ENCODE results near the gene TCEAL3. TPM values are rescaled to one million over a fixed set of nuclear protein-coding genes. Genes with fewer than 3 reads are reported as not detected.
"Not testable (repeated sequence)": the region's sequence is repeated elsewhere in the genome, so short reads cannot be mapped to it uniquely, and the experiment has no call there.

The TCEAL3 gene
- total RNA-seq, 2 donors from 2014 or later, result 21.4 to 21.8 TPM

DNA sequence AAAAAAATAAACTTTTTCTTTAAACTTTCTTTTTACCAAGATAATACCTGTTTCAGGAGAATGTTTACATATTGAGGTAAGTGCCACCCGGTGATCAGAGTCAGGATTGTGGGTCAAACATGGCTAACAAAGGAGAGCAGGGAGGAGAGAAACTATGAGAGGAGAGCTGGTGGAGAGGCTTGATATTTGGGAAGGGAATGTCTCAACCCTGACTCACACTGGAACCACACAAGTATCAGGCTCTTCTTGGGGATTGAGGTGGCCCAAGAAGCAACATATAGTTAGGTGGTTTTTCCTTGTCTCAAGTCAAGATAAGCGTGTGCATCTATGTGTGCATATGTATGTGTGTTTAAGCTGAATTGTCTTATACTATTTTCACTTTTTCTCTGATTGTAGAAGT is 27.7 kb downstream of the TCEAL3 start:
- H3K9me3 ChIP-seq, result no peaks in the 10 kb centered on the region
- 62 to 66% methylated on average over 2 of the region's 2 CpGs for WGBS, 2 donors

DNA sequence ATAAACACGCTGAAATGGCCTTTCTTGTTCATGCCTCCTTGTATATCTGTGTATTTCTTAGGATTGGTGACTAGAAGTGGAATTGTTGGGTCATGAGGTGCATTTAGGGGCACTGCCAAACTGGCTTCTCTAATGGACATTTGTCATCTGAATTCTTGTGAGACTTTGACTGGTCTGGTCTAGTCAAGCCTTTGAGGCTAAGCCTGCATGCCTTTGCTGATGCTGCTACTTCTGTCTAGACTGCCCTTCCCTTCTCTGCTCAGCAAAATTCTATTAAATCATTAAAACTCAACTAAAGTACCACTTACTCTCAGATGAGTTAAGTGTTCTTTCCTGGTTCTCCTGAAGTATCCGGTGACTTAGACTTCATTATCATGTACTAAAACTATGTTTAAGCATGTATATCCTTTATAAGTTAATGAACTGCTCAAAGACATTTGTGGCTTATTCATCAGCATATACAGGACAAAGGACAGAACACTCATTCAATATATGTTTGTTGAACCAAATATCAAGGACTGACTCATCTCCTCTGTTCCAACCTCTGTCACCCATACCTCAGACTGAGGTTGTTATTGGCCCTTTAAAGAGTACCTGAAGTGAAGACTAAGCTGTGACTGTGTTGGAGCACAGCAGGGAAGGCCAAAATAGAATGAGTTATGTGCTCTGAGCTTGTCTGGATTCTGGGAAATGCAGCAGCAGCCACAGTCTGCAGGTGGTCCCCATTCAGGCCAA is 30.0 kb downstream of the TCEAL3 start:
- intact Hi-C loops (cut with DNase I), result no loop called here
- H3K27ac ChIP-seq, result no peak overlapping the region
- H3K36me3 ChIP-seq (replicated peaks in 1 of 2; ENCODE audit: insufficient read depth in 1 of 2, low read depth in 2 of 2), result no peaks in the 10 kb centered on the region
- no peak for TF ChIP-seq POLR2A (IDR thresholded peaks at IDR 0.05)
- TF ChIP-seq, protein P1, sequence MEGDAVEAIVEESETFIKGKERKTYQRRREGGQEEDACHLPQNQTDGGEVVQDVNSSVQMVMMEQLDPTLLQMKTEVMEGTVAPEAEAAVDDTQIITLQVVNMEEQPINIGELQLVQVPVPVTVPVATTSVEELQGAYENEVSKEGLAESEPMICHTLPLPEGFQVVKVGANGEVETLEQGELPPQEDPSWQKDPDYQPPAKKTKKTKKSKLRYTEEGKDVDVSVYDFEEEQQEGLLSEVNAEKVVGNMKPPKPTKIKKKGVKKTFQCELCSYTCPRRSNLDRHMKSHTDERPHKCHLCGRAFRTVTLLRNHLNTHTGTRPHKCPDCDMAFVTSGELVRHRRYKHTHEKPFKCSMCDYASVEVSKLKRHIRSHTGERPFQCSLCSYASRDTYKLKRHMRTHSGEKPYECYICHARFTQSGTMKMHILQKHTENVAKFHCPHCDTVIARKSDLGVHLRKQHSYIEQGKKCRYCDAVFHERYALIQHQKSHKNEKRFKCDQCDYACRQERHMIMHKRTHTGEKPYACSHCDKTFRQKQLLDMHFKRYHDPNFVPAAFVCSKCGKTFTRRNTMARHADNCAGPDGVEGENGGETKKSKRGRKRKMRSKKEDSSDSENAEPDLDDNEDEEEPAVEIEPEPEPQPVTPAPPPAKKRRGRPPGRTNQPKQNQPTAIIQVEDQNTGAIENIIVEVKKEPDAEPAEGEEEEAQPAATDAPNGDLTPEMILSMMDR (IDR thresholded peaks at IDR 0.05), result no peak
- no peaks in the 10 kb centered on the region for H3K9me3 ChIP-seq
- H3K4me1 ChIP-seq, result no peaks in the 10 kb centered on the region
- WGBS, 2 donors, result 80 to 86% methylated on average over 2 of the region's 2 CpGs
- H3K4me3 ChIP-seq, result no peak overlapping the region
- DNase-seq (no peak), ATAC-seq (no peak)
- no peaks in the 10 kb centered on the region for H3K27me3 ChIP-seq

More for the DNA sequence above, 27.7 kb downstream of the TCEAL3 start:
- Histone ChIP-seq H3K4me1 (no peaks in the 10 kb centered on the region), H3K27ac (no peak overlapping the region), H3K27me3 (no peaks in the 10 kb centered on the region), H3K4me3 (no peak overlapping the region), H3K36me3 (replicated peaks in 1 of 2; ENCODE audit: insufficient read depth in 1 of 2, low read depth in 2 of 2) (no peaks in the 10 kb centered on the region)
- intact Hi-C loops (cut with DNase I), result no loop called here
- ATAC-seq, result no peak
- no peak for DNase-seq
- TF ChIP-seq, protein P1 (IDR thresholded peaks at IDR 0.05), result no peak
- no peak for TF ChIP-seq POLR2A (IDR thresholded peaks at IDR 0.05)

DNA sequence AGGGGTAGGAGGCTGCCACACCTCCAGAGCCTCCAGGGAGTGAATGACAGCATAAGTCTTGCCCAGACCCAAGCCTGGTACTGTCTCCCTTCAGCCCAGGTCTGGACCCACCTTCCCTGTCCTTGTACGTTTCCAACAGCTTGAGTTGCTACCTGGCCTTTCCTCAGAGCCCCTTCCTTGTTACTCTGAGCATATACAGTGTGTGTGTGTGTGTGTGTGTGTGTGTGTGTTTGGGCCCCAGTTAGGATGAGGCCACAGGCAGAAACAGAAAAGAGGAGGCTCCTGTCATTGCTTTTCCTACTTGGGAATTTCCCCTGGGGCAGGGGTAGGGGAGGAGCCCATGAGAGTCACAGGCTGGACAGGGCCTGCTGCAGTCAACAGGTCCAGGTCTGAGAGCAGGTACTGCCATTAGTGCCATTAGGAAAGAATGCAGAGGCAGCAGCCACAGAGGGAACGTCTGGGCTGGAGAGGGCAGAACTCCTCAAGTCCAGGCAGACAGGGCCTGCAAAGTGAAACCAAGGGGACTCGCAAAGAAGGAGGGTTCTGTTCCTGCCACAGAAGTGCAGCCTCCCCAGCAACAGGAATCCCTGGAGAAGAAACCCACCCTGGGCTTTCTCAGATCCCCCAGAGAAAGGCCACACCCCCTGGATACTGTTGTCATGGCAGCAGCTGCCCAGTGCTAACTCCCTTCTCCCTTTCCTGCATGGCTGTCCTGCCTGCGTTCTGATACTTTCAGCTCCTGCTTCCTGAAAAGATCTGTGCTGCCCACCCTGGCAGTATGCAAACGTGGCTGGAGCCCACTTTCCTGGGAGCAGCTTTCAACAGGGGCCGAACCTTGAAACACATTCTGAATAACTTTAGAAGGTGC is 30.9 kb downstream of the TCEAL3 start:
- intact Hi-C loops (cut with DNase I); H3K9me3 ChIP-seq; H3K27me3 ChIP-seq; H3K4me3 ChIP-seq; H3K4me1 ChIP-seq; H3K36me3 ChIP-seq (replicated peaks in 1 of 2; ENCODE audit: insufficient read depth in 1 of 2, low read depth in 2 of 2); DNase-seq; H3K27ac ChIP-seq: not testable (repeated sequence)
- WGBS, 2 donors, result 37 to 61% methylated on average over 3 to 4 of the region's 6 CpGs
- ATAC-seq, result peak; percentile 38

DNA sequence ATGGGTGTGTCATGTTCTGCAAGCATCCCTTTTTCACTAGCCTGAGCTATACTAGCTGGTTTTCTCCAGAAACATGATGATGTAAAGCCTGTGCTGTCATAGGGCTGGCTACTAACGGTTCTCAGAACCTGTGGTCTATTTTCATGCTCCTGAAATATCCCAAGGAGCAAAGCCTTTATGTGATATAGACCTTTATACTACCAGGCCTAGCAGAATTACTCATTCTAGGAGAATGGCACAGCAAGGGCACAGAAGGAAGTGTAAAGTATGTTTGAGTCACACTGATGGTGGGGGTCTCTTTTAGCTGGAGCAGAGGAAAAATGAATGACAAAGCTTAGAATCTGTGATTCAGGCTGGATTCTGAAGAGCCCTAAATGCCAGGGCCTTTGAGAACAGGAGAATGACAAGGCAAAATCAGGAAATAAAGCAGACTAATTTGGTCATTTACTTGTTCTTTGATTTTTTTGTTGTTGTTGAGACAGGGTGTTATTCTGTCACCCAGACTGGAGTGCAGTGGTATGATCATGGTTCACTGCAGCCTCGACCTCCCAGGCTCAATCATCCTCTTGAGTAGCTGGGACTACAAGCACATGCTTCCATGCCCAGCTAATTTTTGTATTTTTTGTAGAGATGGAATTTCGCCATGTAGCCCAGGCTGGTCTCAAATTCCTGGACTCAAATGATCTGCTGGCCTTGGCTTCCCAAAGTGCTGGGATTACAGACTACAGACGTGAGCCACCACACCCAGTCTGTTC is 32.8 kb downstream of the TCEAL3 start:
- H3K4me1 ChIP-seq, result no peaks in the 10 kb centered on the region
- H3K36me3 ChIP-seq (replicated peaks in 1 of 2; ENCODE audit: insufficient read depth in 1 of 2, low read depth in 2 of 2), result no peaks in the 10 kb centered on the region
- intact Hi-C loops (cut with DNase I), result no loop called here
- no peaks in the 10 kb centered on the region for H3K9me3 ChIP-seq
- ATAC-seq (no peak), DNase-seq (no peak)
- no peaks in the 10 kb centered on the region for H3K27me3 ChIP-seq
- no peak overlapping the region for H3K4me3 ChIP-seq
- TF ChIP-seq, protein P1 (IDR thresholded peaks at IDR 0.05), result no peak
- TF ChIP-seq POLR2A (IDR thresholded peaks at IDR 0.05), result no peak
- WGBS, 2 donors, result 83 to 86% methylated on average over 4 of the region's 4 CpGs
- H3K27ac ChIP-seq, result no peak overlapping the region

DNA sequence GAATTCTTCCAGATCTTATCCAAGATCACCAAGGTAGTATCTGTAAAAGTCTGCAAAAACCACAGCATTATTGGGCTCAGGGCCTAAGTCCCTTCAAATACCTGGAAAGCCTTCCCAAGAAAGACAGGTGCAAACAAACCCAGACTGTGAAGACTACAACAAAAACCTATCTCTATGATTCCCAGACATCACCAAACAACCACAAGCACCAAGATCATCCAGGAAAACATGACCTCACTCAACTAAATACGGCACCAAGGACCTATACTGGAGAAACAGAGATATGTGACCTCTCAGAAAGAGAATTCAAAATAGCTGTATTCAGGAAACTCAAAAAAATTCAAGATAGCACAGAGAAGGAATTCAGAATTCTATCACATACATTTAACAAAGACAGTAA is 36.4 kb downstream of the TCEAL3 start:
- H3K9me3 ChIP-seq, result no peaks in the 10 kb centered on the region
- 92 to 93% methylated on average over 1 of the region's 1 CpG for WGBS, 2 donors
- DNase-seq, result no peak
- H3K4me1 ChIP-seq, result no peaks in the 10 kb centered on the region
- TF ChIP-seq, protein P1 (IDR thresholded peaks at IDR 0.05), result no peak
- no peak for TF ChIP-seq POLR2A (IDR thresholded peaks at IDR 0.05)
- no peak for ATAC-seq
- no peaks in the 10 kb centered on the region for H3K36me3 ChIP-seq (replicated peaks in 1 of 2; ENCODE audit: insufficient read depth in 1 of 2, low read depth in 2 of 2)
- intact Hi-C loops (cut with DNase I), result no loop called here
- H3K4me3 ChIP-seq, result no peak overlapping the region
- no peak overlapping the region for H3K27ac ChIP-seq
- H3K27me3 ChIP-seq, result no peaks in the 10 kb centered on the region
